A549 (cell line): ENCODE data around the gene PRKAR1B. TPM values are rescaled to one million over a fixed set of nuclear protein-coding genes. Genes with fewer than 3 reads are reported as not detected.

ENCODE experiments used
- ATAC-seq, 2 experiments: fragments of 200-7000 bp in 1 of 2; fragments of >200 bp in 1 of 2; cut with Nextera tagmentation in 1 of 2; cut with Tn5 transposase in 1 of 2; 3 replicates each; pipeline versions ENCODE4 v1.8.0 to v1.9.1; 2018 to 2020; ENCODE audit warnings: mild to moderate bottlenecking in 1 of 2, moderate library complexity in 1 of 2
- CTCF ChIA-PET: fragments of 300-600 bp; sonication (Branson Sonifier 250); formaldehyde crosslinking; extraction: SDS; loops from one replicate; lab custom pipeline; 2021; ENCODE audit warnings: antibody characterized with exemption, inconsistent platforms; lab: Yijun Ruan, JAX
- POLR2A ChIA-PET: fragments of 350-600 bp; formaldehyde crosslinking; extraction: SDS; loops from one replicate; lab custom pipeline; 2021; ENCODE audit warnings: antibody characterized with exemption, inconsistent platforms; lab: Yijun Ruan, JAX
- DNase-seq, 2 experiments: peaks; one replicate each; pipeline versions ENCODE4 v3.0.0 to v3.0.0-alpha.2; 2011 to 2016; ENCODE audit warnings: low read depth in 1 of 2, low spot score in 1 of 2
- FAIRE-seq: peaks from 2 replicates; lab custom pipeline; 2011; peaks lifted over from hg19 to GRCh38; lab: Jason Lieb, UNC
- H3K27ac ChIP-seq, 2 experiments: fragments of >200 bp; sonication (Bioruptor Twin); formaldehyde crosslinking; 3 replicates each; pipeline ENCODE4 v1.5.1; 2016 to 2017
- H3K4me1 ChIP-seq: fragments of >200 bp; sonication (Bioruptor Twin); formaldehyde crosslinking; 3 replicates; pipeline ENCODE4 v1.6.1; 2016
- H3K4me2 ChIP-seq: fragments of >200 bp; sonication (Bioruptor Twin); formaldehyde crosslinking; 3 replicates; pipeline ENCODE4 v1.6.1; 2016
- H3K4me3 ChIP-seq: fragments of >200 bp; sonication (Bioruptor Twin); formaldehyde crosslinking; 3 replicates; pipeline ENCODE4 v1.5.1; 2016
- H3K9me3 ChIP-seq: fragments of >200 bp; sonication (Bioruptor Twin); formaldehyde crosslinking; 3 replicates; pipeline ENCODE4 v1.6.1; 2016
- CHD2 ChIP-seq: fragments of 150-350 bp; IDR thresholded peaks from 2 replicates; pipeline ENCODE4 v1.6.1; 2014; ENCODE audit warnings: low read length; ENCODE audit not compliant: partially characterized antibody
- E2F6 ChIP-seq: IDR thresholded peaks from 2 replicates; pipeline ENCODE4 v1.6.1; 2012; ENCODE audit warnings: low read depth, borderline replicate concordance
- EHF ChIP-seq: fragments of 250-450 bp; sonication (Bioruptor Pico); IDR thresholded peaks from 2 replicates; pipeline ENCODE4 v1.5.0; 2020; ENCODE audit warnings: mild to moderate bottlenecking
- FOSB ChIP-seq: fragments of 250-450 bp; sonication (Bioruptor Pico); IDR thresholded peaks from 2 replicates; pipeline ENCODE4 v1.5.0; 2020; ENCODE audit warnings: mild to moderate bottlenecking, moderate library complexity
- FOSL2 ChIP-seq, 2 experiments: fragments of 450-650 bp in 1 of 2; fragments of >200 bp in 1 of 2; sonication (Bioruptor Twin) in 1 of 2; formaldehyde crosslinking; IDR thresholded peaks; 2 replicates each; pipeline versions ENCODE4 v1.5.0 to v1.6.1; 2016 to 2020; ENCODE audit warnings: mild to moderate bottlenecking in 1 of 2, moderate library complexity in 1 of 2
- HMGXB4 ChIP-seq: fragments of 250-450 bp; sonication (Bioruptor Pico); IDR thresholded peaks from 2 replicates; pipeline ENCODE4 v1.5.0; 2021; ENCODE audit warnings: mild to moderate bottlenecking, moderate library complexity, borderline replicate concordance
- HOXA7 ChIP-seq: fragments of 250-450 bp; sonication (Bioruptor Pico); IDR thresholded peaks from 2 replicates; pipeline ENCODE4 v1.5.0; 2020; ENCODE audit warnings: mild to moderate bottlenecking, moderate library complexity
- JUN ChIP-seq, 2 experiments: fragments of >200 bp; sonication (Bioruptor Twin); formaldehyde crosslinking; IDR thresholded peaks; 2 replicates in 1 of 2; 3 replicates in 1 of 2; pipeline ENCODE4 v1.6.1; 2016 to 2017
- JUNB ChIP-seq: fragments of >200 bp; sonication (Bioruptor Twin); formaldehyde crosslinking; IDR thresholded peaks from 2 replicates; pipeline ENCODE4 v1.6.1; 2016
- KDM5A ChIP-seq: fragments of 200-600 bp; sonication (generic); IDR thresholded peaks from 2 replicates; pipeline ENCODE4 v1.6.1; 2016; ENCODE audit warnings: antibody characterized with exemption, mild to moderate bottlenecking
- MAX ChIP-seq: IDR thresholded peaks from 2 replicates; pipeline ENCODE4 v1.6.1; 2012
- MAZ ChIP-seq: fragments of 150-350 bp; IDR thresholded peaks from 2 replicates; pipeline ENCODE4 v1.6.1; 2014; ENCODE audit warnings: antibody characterized with exemption, low read depth, low read length, borderline replicate concordance
- NPAS2 ChIP-seq: fragments of 250-450 bp; sonication (Bioruptor Pico); IDR thresholded peaks from 2 replicates; pipeline ENCODE4 v1.8.0; 2022; ENCODE audit warnings: mild to moderate bottlenecking, moderate library complexity, borderline replicate concordance
- NR3C1 ChIP-seq: fragments of >200 bp; sonication (Bioruptor Twin); formaldehyde crosslinking; IDR thresholded peaks from 3 replicates; pipeline ENCODE4 v1.6.1; 2017
- PBX3 ChIP-seq: IDR thresholded peaks from 2 replicates; pipeline ENCODE4 v1.6.1; 2012
- PHF8 ChIP-seq: fragments of 200-600 bp; sonication (generic); IDR thresholded peaks from 2 replicates; pipeline ENCODE4 v1.6.1; 2016; ENCODE audit warnings: low read depth, mild to moderate bottlenecking, antibody characterized with exemption, moderate library complexity, borderline replicate concordance
- RAD21 ChIP-seq, 2 experiments: fragments of >200 bp in 1 of 2; sonication (Bioruptor Twin) in 1 of 2; formaldehyde crosslinking in 1 of 2; IDR thresholded peaks in 1 of 2; conservative IDR thresholded peaks in 1 of 2; 2 replicates in 1 of 2; 3 replicates in 1 of 2; pipeline ENCODE4 v1.6.1; 2012 to 2018; ENCODE audit warnings: inconsistent platforms in 1 of 2
- RARB ChIP-seq: fragments of 250-450 bp; sonication (Bioruptor Pico); IDR thresholded peaks from 2 replicates; pipeline ENCODE4 v1.8.0; 2021; ENCODE audit warnings: mild to moderate bottlenecking, moderate library complexity
- RCOR1 ChIP-seq: fragments of 150-350 bp; IDR thresholded peaks from 2 replicates; pipeline ENCODE4 v1.6.1; 2014; ENCODE audit warnings: antibody characterized with exemption, low read length, low read depth
- RNF2 ChIP-seq: fragments of 200-600 bp; sonication (generic); IDR thresholded peaks from 2 replicates; pipeline ENCODE4 v1.6.1; 2016; ENCODE audit warnings: low read depth, mild to moderate bottlenecking, antibody characterized with exemption, moderate library complexity, borderline replicate concordance
- SMC3 ChIP-seq: fragments of >200 bp; sonication (Bioruptor Twin); formaldehyde crosslinking; IDR thresholded peaks from 3 replicates; pipeline ENCODE4 v1.6.1; 2018; ENCODE audit warnings: inconsistent platforms
- SREBF2 ChIP-seq: fragments of 450-650 bp; IDR thresholded peaks from 2 replicates; pipeline ENCODE4 v1.6.1; 2014; ENCODE audit warnings: mild to moderate bottlenecking, moderate library complexity
- USF2 ChIP-seq: fragments of 450-650 bp; IDR thresholded peaks from 2 replicates; pipeline ENCODE4 v1.6.1; 2014; ENCODE audit warnings: antibody characterized with exemption
- ZC3H11A ChIP-seq: fragments of 450-650 bp; IDR thresholded peaks from 2 replicates; pipeline ENCODE4 v1.6.1; 2014; ENCODE audit warnings: antibody characterized with exemption, mild to moderate bottlenecking
- ZFP36 ChIP-seq: fragments of 450-650 bp; IDR thresholded peaks from 2 replicates; pipeline ENCODE4 v1.6.1; 2014; ENCODE audit warnings: borderline replicate concordance; ENCODE audit not compliant: partially characterized antibody
- WGBS: methylation state at CpG from one replicate; pipeline ENCODE4 v1.1.6; 2017; ENCODE audit errors: missing lambda C conversion rate; 5-methylcytosine and 5-hydroxymethylcytosine counted together
- polyA plus RNA-seq, 4 experiments: library from polyadenylated mRNA; depleted of rRNA in 3 of 4; stranded (reverse); fragments of >200 nt; fragmentation: RNase III in 1 of 4; extraction: RNeasy Plus Mini Kit Qiagen cat#74134 plus additional on column Dnase treatment in 1 of 4; gene quantifications; 2 replicates in 3 of 4; 3 replicates in 1 of 4; pipeline ENCODE4 v1.2.3, GENCODE V29; 2011 to 2017

The PRKAR1B gene
- polyA plus RNA-seq, 2 of the 4 experiments (the other 2 are of a cell fraction) = 10.1 to 33.7 TPM

GRCh38 chr7:507623-508300 is 219.3 kb downstream of the PRKAR1B start:
- FAIRE-seq (no peak), DNase-seq (no peak), ATAC-seq (no peak)
- CTCF ChIA-PET = interaction anchor here (1.1 to 1.6 kb wide), 2 partner anchors 20 to 175 kb away, joined by 4 to 5 read pairs; no protein-coding TSS in a partner anchor
- Histone ChIP-seq H3K4me1 (peaks cover 25% of the 10 kb centered on the region), H3K9me3 (no peaks in the 10 kb centered on the region), H3K4me2 (no peak overlapping the region), H3K27ac (no peak overlapping the region), H3K4me3 (no peak overlapping the region)
- POLR2A ChIA-PET = interaction anchor here (1.0 kb wide), 1 partner anchor 9 kb away, joined by 3 read pairs; no protein-coding TSS in a partner anchor
- TF ChIP-seq E2F6 = no peak
- TF ChIP-seq RARB (CRISPR knock-in tag) = no peak
- TF ChIP-seq HOXA7 = no peak
- TF ChIP-seq NPAS2 (CRISPR knock-in tag) = no peak
- TF ChIP-seq USF2 = no peak
- no peak for TF ChIP-seq ZFP36
- no peak for TF ChIP-seq NR3C1
- no peak for TF ChIP-seq FOSB (CRISPR knock-in tag)
- 89% methylated on average over 13 of the region's 17 CpGs for WGBS

- Histone ChIP-seq H3K9me3 (no peaks in the 10 kb centered on the region), H3K4me2 (no peak overlapping the region), H3K4me1 (peaks cover 25% of the 10 kb centered on the region), H3K4me3 (no peak overlapping the region), H3K27ac (no peak overlapping the region)
- DNase-seq (no peak), FAIRE-seq (no peak), ATAC-seq (no peak)
- ChIA-PET POLR2A (no interaction called here), CTCF (interaction anchor here (1.1 kb wide), 1 partner anchor 19 kb away, joined by 4 read pairs; no protein-coding TSS in a partner anchor)
- TF ChIP-seq ZC3H11A = no peak
- TF ChIP-seq USF2 = no peak
- no peak for TF ChIP-seq ZFP36
- TF ChIP-seq JUN (IDR thresholded peaks at IDR 0.05) = no peak
- 82% methylated on average over 11 of the region's 15 CpGs for WGBS
These were observed 220.0 kb downstream of the PRKAR1B start for GRCh38 chr7:506921-507622.

GRCh38 chr7:506391-506831 is 220.7 kb downstream of the PRKAR1B start:
- TF ChIP-seq USF2 = no peak
- TF ChIP-seq MAZ = no peak
- no peak for TF ChIP-seq FOSL2 (IDR thresholded peaks at IDR 0.05)
- TF ChIP-seq FOSL2 (CRISPR knock-in tag; IDR thresholded peaks at IDR 0.05) = no peak
- TF ChIP-seq FOSB (CRISPR knock-in tag) = no peak
- TF ChIP-seq PHF8 = no peak
- no peak for TF ChIP-seq SREBF2
- TF ChIP-seq MAX = no peak
- no peak for TF ChIP-seq RNF2
- no peak for TF ChIP-seq HMGXB4 (CRISPR knock-in tag)
- TF ChIP-seq RCOR1 = no peak
- TF ChIP-seq PBX3 = no peak
- TF ChIP-seq CHD2 = no peak
- no peak for TF ChIP-seq KDM5A
- no peak for TF ChIP-seq SMC3
- no peak for TF ChIP-seq JUNB
- no peak for TF ChIP-seq EHF (CRISPR knock-in tag)
- no peak for TF ChIP-seq RAD21 (conservative IDR thresholded peaks at IDR 0.05 in 1 of 2, IDR thresholded peaks at IDR 0.05 in 1 of 2)
- POLR2A ChIA-PET = no interaction called here
- FAIRE-seq (no peak), ATAC-seq (no peak), DNase-seq (no peak)
- no peak overlapping the region for H3K4me3 ChIP-seq
- no peaks in the 10 kb centered on the region for H3K9me3 ChIP-seq
- no peak overlapping the region for H3K27ac ChIP-seq
- CTCF ChIA-PET = interaction anchor here (1.0 kb wide), 1 partner anchor 131 kb away, joined by 3 read pairs; no protein-coding TSS in a partner anchor
- 92% methylated on average over 10 of the region's 11 CpGs for WGBS
- no peak overlapping the region for H3K4me2 ChIP-seq
- peaks cover 25% of the 10 kb centered on the region for H3K4me1 ChIP-seq
